HepG2 (cell line): ENCODE data around the gene PSMD2. TPM values are rescaled to one million over a fixed set of nuclear protein-coding genes. Genes with fewer than 3 reads are reported as not detected.

Experiments used
- BCL6 ChIP-seq: IDR thresholded peaks from 2 replicates; pipeline ENCODE4 v1.6.1; 2016; ENCODE audit warnings: missing genetic modification reagents, missing compliant biosample characterization
- HOXA3 ChIP-seq: sonication (generic); formaldehyde crosslinking; IDR thresholded peaks from 2 replicates; pipeline ENCODE4 v1.5.0; 2020; ENCODE audit warnings: missing genetic modification reagents
- IRX3 ChIP-seq: sonication (generic); formaldehyde crosslinking; IDR thresholded peaks from 2 replicates; pipeline ENCODE4 v1.8.1; 2023; ENCODE audit warnings: mild to moderate bottlenecking, low read depth, missing genetic modification reagents, borderline replicate concordance
- ISL2 ChIP-seq: sonication (generic); formaldehyde crosslinking; IDR thresholded peaks from 2 replicates; pipeline ENCODE4 v1.5.0; 2020; ENCODE audit warnings: missing genetic modification reagents
- KLF15 ChIP-seq: sonication (generic); formaldehyde crosslinking; IDR thresholded peaks from 2 replicates; pipeline ENCODE4 v1.8.1; 2023; ENCODE audit warnings: borderline replicate concordance, mild to moderate bottlenecking, inconsistent platforms, missing genetic modification reagents, mixed read lengths
- MAZ ChIP-seq, 2 experiments: sonication (generic) in 1 of 2; formaldehyde crosslinking in 1 of 2; IDR thresholded peaks; 2 replicates each; pipeline versions ENCODE4 v1.5.0 to v1.6.1; 2012 to 2020; ENCODE audit warnings: low read depth in 2 of 2, mild to moderate bottlenecking in 2 of 2, borderline replicate concordance in 1 of 2, improper control_type of control experiment in 1 of 2, low read length in 1 of 2, missing genetic modification reagents in 1 of 2, moderate library complexity in 1 of 2
- RARA ChIP-seq: IDR thresholded peaks from 2 replicates; pipeline ENCODE4 v1.6.1; 2016; ENCODE audit warnings: missing genetic modification reagents, missing compliant biosample characterization
- RBM39 ChIP-seq: fragments of 200-400 bp; formaldehyde crosslinking; IDR thresholded peaks from one replicate; pipeline ENCODE4 v1.6.1; 2018; ENCODE audit warnings: antibody characterized with exemption, mild to moderate bottlenecking, low read depth, low read length; ENCODE audit not compliant: poor library complexity, severe bottlenecking
- RCOR2 ChIP-seq: IDR thresholded peaks from 2 replicates; pipeline ENCODE4 v1.6.1; 2016; ENCODE audit warnings: missing biosample characterization, missing genetic modification reagents
- RELA ChIP-seq: sonication (generic); formaldehyde crosslinking; IDR thresholded peaks from 2 replicates; pipeline ENCODE4 v1.4.0; 2020; ENCODE audit warnings: missing genetic modification reagents
- SNAPC2 ChIP-seq: sonication (generic); formaldehyde crosslinking; IDR thresholded peaks from 2 replicates; pipeline ENCODE4 v1.8.1; 2022; ENCODE audit warnings: mild to moderate bottlenecking, missing genetic modification reagents
- TMF1 ChIP-seq: sonication (generic); formaldehyde crosslinking; IDR thresholded peaks from 2 replicates; pipeline ENCODE4 v1.8.1; 2022; ENCODE audit warnings: low read depth, missing genetic modification reagents
- XBP1 ChIP-seq: sonication (generic); formaldehyde crosslinking; IDR thresholded peaks from 2 replicates; pipeline ENCODE4 v1.5.0; 2020; ENCODE audit warnings: missing genetic modification reagents
- ZBTB25 ChIP-seq: IDR thresholded peaks from 2 replicates; pipeline ENCODE4 v1.6.1; 2018; ENCODE audit warnings: missing genetic modification reagents
- ZHX2 ChIP-seq, 2 experiments: sonication (generic) in 1 of 2; formaldehyde crosslinking in 1 of 2; IDR thresholded peaks; 2 replicates each; pipeline versions ENCODE4 v1.6.1 to v1.9.0; 2014 to 2022; ENCODE audit warnings: antibody characterized with exemption in 1 of 2, borderline replicate concordance in 1 of 2, inconsistent platforms in 1 of 2, low read depth in 1 of 2, missing genetic modification reagents in 1 of 2
- ZNF160 ChIP-seq: sonication (generic); formaldehyde crosslinking; IDR thresholded peaks from 2 replicates; pipeline ENCODE4 v1.8.0; 2022; ENCODE audit warnings: mild to moderate bottlenecking, inconsistent platforms, missing genetic modification reagents
- ZNF34 ChIP-seq: sonication (generic); formaldehyde crosslinking; IDR thresholded peaks from 2 replicates; pipeline ENCODE4 v1.4.0; 2020; ENCODE audit warnings: mild to moderate bottlenecking, missing genetic modification reagents, borderline replicate concordance
- ZNF567 ChIP-seq: sonication (generic); formaldehyde crosslinking; IDR thresholded peaks from 2 replicates; pipeline ENCODE4 v1.8.1; 2023; ENCODE audit warnings: mild to moderate bottlenecking, missing genetic modification reagents, borderline replicate concordance
- ZNF615 ChIP-seq: sonication (generic); formaldehyde crosslinking; IDR thresholded peaks from 2 replicates; pipeline ENCODE4 v1.5.0; 2020; ENCODE audit warnings: mild to moderate bottlenecking, missing genetic modification reagents, borderline replicate concordance
- ZNF772 ChIP-seq: sonication (generic); formaldehyde crosslinking; IDR thresholded peaks from 2 replicates; pipeline ENCODE4 v1.5.0; 2020; ENCODE audit warnings: mild to moderate bottlenecking, missing genetic modification reagents
- ZNF790 ChIP-seq: sonication (generic); formaldehyde crosslinking; IDR thresholded peaks from 2 replicates; pipeline ENCODE4 v1.8.0; 2022; ENCODE audit warnings: missing genetic modification reagents, mild to moderate bottlenecking, borderline replicate concordance
- polyA plus RNA-seq, 8 experiments: library from polyadenylated mRNA; depleted of rRNA in 3 of 8; stranded (reverse) in 7 of 8; unstranded in 1 of 8; fragments of >200 nt; fragmentation: Illumina TruSeq in 4 of 8; extraction: Trizol in 4 of 8; gene quantifications; 2 replicates each; pipeline versions ENCODE4 v1.2.1 to v1.2.3, GENCODE V29; 2011 to 2016; ENCODE audit warnings: low read depth in 4 of 8, missing spikeins in 1 of 8, mixed read lengths in 1 of 8; ENCODE audit not compliant: insufficient read depth in 1 of 8
- total RNA-seq, 5 experiments: library from RNA; depleted of rRNA; stranded (reverse); fragments of >200 nt; fragmentation: Illumina TruSeq; extraction: Trizol; gene quantifications; 2 replicates each; pipeline ENCODE4 v1.2.3, GENCODE V29; 2016; ENCODE audit warnings: low read depth in 1 of 5

The PSMD2 gene
- total and polyA plus RNA-seq, 2 of the 13 experiments (the other 11 are each of a cell fraction or from before 2014, with no cell fraction given): 125 to 200 TPM

GRCh38 chr3:184335661-184336546 is 36.9 kb downstream of the PSMD2 start (continued):
- TF ChIP-seq ZNF615 (CRISPR knock-in tag): no peak
- TF ChIP-seq HOXA3: peak; percentile 98
- TF ChIP-seq RBM39: no peak
- TF ChIP-seq RCOR2: no peak
- TF ChIP-seq ZNF790 (CRISPR knock-in tag): 0 out of 2 replicates have a peak, but pooled peaks have one; percentile 28
- peak; percentile 27; the same call in 1 of the 2 replicates for TF ChIP-seq TMF1
- peak; percentile 83 for TF ChIP-seq ZBTB25 (CRISPR knock-in tag)
- peak; percentile 75; the same call in 1 of the 2 replicates for TF ChIP-seq RELA (CRISPR knock-in tag)
- no peak for TF ChIP-seq ZNF160 (CRISPR knock-in tag)
- peak; percentile 31; the same call in 1 of the 2 replicates for TF ChIP-seq SNAPC2 (CRISPR knock-in tag)
- peak; percentile 21; the same call in 1 of the 2 replicates for TF ChIP-seq BCL6 (CRISPR knock-in tag)
- TF ChIP-seq ZHX2 (IDR thresholded peaks at IDR 0.05; ENCODE audit: low read depth): peak; percentile 90
- TF ChIP-seq ZHX2 (CRISPR knock-in tag; IDR thresholded peaks at IDR 0.05; ENCODE audit: borderline replicate concordance): no peak
- 0 out of 2 replicates have a peak, but pooled peaks have one; percentile 43 for TF ChIP-seq ZNF34 (CRISPR knock-in tag)
- peak; percentile 59 for TF ChIP-seq IRX3 (CRISPR knock-in tag)
- TF ChIP-seq KLF15 (CRISPR knock-in tag): no peak
- TF ChIP-seq ZNF567 (CRISPR knock-in tag): peak; percentile 58; the same call in 1 of the 2 replicates
- peak; percentile 38; the same call in 1 of the 2 replicates for TF ChIP-seq ISL2 (CRISPR knock-in tag)
- 0 out of 2 replicates have a peak, but pooled peaks have one; percentile 4 for TF ChIP-seq MAZ (IDR thresholded peaks at IDR 0.05; ENCODE audit: borderline replicate concordance, low read depth, low read length)
- peak; percentile 92 for TF ChIP-seq MAZ (CRISPR knock-in tag; IDR thresholded peaks at IDR 0.05; ENCODE audit: low read depth)
- peak; percentile 73; the same call in 1 of the 2 replicates for TF ChIP-seq ZNF772 (CRISPR knock-in tag)
- no peak for TF ChIP-seq XBP1 (CRISPR knock-in tag)
- no peak for TF ChIP-seq RARA (CRISPR knock-in tag)
